GOT3 (cell line): Measurements from ENCODE around the gene XYLT2.

Source experiments
- DNase-seq: peaks from one replicate; lab custom pipeline; 2025; ENCODE audit warnings: mixed read lengths; lab: John Stamatoyannopoulos, UW

Gene XYLT2

DNA sequence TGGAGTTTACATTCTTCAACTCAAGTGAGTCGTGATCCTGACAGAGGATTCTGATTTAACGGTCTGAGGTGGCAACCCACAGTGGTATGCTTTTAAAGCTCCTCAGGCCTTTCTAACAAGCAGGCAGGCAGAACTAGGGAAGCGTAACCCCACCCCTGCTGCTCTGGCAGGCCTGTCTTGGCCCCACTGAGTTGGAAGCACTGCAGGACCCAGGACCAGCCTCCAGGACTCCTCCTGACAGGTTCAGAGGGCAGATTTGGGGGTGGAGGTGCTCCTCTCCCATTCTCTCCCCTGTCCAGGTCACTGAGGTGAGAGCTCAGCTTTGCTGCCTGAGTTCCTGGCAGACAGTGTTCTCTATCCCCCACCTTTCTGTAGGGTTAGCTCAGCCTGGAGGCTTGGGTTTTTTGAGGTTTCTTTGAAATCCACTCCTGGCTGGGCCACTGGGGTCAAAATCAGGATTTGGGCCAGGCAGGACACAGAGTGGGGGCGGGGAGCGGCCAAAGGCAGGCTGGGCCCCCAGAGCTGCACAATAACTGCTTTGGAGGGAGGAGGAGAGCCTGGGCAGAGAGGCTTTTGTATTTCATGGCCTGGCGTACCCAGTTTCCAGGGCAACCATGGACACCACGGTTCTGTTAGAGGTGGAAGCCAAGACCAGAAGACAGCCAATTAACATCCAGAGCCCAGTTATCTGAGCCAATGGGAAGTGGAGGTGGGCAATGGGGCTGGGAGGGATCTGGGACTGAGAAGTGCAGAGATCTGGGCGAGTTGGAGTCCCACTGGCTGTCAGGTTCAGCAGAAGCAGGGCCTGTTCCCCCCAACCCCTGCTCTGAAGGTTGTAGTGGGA lies 17.5 kb downstream of the XYLT2 start:
- no peak for DNase-seq

DNA sequence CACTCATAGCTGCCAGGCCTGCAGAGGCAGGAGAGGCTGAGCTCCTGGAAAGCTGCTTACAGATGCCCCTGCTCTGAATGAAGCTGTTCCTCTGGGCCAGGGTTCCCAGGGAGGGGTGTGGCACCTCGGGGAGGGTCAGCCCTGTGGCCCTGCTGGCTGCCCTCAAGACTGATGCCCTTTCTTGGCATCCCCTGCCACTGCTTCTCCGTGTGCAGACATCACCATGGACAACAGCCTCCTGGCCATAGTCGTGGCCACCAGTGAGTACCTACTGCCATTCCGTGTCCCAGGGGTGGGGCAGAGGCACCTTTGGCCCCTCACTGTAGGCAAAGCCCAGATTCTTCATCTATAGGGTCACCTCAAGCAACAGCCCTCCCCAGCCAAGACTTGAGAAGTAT lies 18.1 kb downstream of the XYLT2 start:
- no peak for DNase-seq

DNA sequence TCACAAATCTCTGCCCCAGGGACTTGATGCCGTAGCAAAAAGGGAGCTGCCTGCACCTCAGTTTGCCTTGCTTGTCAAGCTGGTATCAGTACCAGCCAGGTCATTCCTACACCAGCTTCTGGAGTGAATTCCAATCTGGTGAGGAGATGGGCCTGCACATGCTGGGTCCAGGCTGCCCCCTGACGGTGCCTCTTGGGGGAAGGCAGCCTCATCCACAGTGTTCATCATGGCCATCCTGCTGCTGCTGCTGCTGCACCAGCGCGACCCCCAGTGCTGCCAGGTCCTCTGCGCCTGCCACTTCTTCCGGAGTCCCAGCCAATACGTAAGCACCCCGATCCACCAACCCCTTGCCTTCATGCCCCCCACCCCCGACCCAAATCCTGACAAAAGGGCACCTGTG lies 18.8 kb downstream of the XYLT2 start:
- DNase-seq, result no peak

DNA sequence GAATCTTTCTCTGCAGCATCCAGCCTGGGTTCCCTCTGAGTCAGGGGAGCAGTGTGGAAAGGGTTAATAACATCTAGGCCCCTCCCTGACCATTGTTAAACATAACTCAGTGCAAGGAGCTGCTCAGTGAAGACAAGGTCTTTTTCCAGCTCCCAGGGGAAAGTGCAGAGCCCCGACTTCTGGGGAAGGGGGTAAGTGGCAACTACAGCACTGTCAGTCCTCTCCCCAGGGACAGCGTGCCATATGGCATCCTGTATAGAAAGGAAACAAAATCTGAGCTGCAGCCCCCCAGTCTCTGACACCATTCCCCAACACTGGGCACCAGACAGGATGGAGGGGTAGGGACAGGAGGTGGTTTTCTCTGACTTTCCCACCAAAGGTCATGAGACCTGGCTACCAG lies 19.2 kb downstream of the XYLT2 start:
- DNase-seq, result no peak

DNA sequence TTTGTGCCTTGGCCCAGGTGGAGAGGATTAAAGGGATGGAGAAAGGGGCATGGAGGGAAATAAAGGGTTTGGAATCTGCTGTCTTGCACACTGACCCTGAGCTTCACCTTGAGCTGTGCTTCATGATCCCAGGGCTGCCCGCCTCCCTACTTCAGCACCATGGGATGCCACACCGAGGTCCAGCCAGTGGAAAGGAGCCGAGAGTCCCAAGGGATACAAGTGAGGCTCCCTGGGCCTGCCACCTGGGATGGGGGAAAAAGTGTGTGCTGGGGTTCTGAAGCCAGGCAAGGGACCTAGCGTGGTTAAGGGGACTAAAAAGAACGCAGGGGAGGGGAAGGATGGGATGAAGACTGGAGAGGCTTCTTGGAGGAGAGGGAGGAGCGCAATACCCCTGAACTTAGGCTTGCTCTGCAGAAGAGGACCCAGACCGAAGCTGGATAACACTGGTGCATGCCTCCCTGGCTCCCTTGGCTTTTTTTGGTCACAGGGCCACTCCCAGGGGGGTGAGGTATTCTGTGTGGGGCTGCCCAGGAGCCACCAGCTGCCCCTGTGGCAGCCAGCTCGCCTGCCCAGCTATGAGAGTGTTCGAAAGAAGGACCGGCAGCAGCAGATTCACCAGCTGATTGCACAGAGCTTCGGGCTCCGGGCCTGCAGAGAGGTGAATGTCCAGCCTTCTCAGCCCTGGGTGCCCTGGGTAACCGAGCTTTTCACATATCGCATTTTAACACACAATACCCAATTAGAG lies 19.9 kb downstream of the XYLT2 start:
- no peak for DNase-seq

DNA sequence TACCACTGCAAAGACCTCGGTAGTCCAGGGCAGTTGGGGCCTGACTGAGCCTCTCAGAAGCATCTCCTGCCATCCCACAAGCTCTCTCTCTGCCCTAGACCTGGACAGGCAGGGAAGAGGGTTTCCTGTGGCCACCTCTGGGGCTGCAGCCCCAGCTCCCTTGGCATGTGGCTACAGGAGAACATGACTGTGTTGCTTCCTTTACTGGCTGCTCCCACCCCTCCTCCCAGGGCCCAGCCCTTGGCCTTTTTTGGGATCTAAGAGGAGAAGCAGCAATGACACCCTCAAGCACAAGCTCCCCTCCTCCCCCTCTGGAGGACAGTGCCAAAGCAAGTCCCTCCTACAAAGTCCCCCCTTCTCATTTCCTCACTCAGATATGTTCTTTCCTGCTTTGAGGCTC lies 21.5 kb downstream of the XYLT2 start:
- no peak for DNase-seq

DNA sequence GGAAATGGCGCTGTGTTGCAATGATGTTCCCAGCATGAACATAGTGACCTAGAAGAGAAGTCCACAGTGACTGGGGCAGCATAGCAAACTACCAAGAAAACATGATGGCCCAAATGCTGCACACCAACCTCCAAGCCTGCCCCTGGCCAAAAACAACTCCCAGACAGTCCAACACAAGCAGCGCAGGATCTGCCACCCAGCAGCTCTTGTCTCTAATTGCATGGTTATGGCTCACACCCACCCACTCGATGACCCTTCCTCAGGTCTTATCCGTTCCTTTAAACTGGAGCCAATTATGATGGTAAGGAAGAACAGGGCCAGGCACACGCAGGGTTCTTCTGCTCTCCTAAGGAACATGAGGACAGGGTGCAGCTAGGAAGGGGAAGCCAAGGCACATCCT lies 24.1 kb downstream of the XYLT2 start:
- DNase-seq, result no peak

DNA sequence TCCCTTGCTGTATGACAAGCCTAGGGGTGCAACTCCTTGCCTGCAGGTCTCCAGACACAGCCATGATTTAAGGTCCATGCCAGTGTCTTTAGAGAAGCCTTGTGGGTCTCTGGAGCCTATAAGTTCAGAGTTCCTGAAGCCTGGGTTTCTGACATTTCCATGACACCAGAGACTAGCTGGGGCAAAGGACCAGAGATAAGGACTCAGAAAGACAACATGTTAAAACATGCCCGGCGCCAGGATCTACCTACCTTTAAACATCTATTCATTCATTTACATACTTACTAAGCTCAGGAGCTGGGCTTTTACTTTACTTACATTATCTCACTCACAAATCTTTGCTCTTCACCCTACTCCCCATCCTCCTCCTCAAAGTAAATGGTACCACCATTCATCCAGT lies 25.6 kb downstream of the XYLT2 start:
- no peak for DNase-seq

DNA sequence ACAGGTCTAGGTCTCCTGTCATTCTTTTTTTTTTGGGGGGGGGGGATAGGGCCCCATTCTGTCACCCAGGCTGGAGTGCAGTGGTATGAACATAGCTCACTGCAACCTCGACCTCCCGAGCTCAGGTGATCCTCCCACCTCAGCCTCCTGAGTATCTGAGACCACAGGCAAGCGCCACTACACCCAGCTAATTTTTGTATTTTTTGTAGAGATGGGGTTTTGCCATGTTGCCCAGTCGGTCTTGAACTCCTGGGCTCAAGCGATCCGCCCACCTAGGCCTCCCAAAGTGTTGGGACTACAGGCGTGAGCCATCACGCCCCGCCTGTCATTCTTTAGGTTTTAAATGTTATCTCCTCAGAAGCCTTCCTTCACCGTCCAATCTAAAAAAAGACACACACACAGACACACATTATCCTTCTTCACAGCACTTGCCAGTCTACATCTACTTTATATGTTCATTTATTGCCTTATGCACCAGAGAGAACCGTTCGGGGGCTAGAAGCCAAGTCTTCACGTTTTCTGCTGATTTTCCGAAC lies 26.4 kb downstream of the XYLT2 start:
- DNase-seq, result no peak

DNA sequence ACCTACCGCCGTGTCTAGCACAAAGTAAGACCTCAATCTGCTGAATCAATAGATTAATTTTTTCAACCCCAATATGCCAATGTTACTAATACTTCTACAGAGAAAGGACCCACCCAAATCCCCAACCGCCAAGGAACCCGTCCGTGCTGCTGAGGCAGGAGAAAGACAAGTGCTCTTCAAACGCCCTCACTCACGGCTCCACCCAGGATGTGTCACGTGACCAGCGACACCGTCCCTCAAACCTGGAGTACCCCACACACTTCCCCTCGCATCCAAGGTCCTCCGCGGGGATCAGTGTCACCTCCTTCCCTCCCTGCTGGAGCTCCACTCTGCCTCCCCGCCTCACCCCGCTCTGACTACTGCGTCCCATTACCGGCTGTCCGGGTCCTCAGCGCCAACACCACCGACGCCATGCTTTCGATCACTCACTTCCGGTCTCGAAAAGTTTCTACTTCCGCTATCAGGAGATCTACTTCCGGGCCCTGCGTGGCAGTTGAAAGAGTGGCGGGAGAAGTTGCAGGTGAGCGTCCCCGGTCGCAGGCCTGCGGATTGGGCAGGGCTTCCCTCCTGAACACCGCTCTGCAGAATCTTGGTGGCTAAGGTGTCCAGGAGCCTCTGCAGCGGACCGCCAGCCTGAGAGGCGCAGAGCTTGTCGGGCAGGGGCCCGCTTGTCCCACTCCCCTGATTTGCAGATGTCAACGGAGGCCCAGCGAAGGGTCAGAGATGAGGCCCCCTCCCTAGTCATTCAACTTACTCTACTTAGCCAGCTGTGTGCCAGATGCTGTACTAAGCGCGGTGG lies 27.0 kb downstream of the XYLT2 start, which contains the start of the genes EME1 and MRPL27:
Gene EME1, plus strand, starts transcription at position 472 of the 799 bp plus-strand sequence. CDS start 1,980 bp downstream, outside the sequence.
Gene MRPL27, minus strand, starts transcription at position 427 of the 799 bp plus-strand sequence. Its CDS starts 14 bp downstream, at position 413.
- peak; percentile 84 for DNase-seq

DNA sequence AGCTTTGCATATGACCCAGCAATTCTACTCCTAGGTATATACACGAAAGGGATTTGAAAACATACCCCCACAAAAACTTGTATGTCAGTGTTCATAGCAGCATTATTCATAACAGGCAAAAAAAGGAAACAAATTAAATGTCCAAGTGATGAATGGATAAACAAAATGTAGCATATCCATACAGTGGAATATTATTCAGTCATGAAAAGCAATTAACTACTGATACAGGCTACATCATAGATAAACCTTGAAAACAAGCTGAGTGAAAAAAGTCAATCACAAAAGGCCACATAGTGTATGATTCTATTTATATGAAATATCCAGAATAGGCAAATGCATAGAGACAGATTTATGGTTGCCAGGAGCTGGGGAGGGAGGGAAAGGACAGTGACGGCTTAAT lies 27.8 kb downstream of the XYLT2 start:
- DNase-seq, result no peak

DNA sequence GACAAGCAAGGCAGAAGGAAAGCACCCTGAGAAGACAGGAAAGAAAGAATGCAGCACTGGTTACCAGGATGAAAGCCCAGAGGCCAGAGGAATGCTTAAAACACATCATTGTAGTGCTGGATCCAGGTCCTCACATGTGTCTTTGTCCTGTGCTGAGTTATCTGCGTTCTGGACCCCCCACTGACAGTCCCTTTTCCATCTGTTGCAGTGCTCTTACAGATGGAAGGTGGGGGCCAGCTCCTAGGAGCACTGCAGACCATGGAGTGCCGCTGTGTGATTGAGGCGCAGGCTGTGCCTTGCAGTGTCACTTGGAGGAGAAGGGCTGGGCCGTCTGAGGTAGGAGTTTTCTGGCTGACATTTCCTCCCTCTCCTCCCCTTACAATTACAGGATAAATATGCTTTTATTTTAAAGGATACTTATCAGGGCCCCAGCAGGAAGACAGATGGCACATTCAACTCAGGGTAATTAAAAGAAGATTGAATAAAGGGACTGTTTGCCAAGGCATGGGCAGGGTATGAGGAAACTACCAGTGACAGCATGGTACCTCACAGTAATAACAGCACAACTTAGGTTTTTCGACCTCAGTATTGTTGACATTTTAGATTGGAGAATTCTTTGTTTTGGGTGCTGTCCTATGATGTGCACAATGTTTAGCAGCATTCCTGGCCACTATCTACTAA lies 30.1 kb downstream of the XYLT2 start:
- no peak for DNase-seq

DNA sequence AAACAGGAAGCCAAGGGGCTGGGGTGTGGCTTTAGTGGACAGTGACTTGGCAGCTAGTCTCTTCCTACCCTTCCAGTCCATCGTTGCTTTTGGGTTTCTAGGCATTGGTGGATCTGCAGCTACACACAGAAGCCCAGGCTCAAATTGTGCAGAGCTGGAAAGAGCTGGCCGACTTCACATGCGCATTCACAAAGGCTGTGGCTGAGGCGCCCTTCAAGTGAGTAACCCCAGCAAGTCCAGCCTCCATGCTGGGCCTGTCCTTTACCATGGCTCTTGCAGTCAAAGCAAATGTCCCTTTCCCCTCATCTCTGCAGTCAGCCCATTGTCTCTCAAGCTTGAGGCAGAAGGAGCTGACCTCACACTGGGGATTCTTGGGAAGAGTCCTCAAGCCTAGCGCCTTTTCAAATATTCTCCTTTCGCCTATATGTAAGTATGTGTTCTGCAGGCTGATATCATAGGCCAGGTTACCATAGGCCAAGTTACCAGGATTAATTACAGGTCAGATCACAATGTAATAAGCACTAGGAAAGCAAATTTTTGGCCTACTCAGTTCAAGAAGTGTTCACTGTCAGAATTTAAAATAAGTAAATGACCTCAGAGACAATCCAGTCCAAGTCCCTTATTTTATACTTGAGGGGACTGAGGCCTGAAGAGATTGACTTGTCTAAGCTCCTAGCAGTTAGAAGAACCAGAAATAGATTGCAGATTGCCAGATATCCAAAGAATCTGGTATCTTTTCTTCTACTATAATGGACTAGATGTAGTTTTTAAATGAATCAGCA lies 33.6 kb downstream of the XYLT2 start:
- no peak for DNase-seq

DNA sequence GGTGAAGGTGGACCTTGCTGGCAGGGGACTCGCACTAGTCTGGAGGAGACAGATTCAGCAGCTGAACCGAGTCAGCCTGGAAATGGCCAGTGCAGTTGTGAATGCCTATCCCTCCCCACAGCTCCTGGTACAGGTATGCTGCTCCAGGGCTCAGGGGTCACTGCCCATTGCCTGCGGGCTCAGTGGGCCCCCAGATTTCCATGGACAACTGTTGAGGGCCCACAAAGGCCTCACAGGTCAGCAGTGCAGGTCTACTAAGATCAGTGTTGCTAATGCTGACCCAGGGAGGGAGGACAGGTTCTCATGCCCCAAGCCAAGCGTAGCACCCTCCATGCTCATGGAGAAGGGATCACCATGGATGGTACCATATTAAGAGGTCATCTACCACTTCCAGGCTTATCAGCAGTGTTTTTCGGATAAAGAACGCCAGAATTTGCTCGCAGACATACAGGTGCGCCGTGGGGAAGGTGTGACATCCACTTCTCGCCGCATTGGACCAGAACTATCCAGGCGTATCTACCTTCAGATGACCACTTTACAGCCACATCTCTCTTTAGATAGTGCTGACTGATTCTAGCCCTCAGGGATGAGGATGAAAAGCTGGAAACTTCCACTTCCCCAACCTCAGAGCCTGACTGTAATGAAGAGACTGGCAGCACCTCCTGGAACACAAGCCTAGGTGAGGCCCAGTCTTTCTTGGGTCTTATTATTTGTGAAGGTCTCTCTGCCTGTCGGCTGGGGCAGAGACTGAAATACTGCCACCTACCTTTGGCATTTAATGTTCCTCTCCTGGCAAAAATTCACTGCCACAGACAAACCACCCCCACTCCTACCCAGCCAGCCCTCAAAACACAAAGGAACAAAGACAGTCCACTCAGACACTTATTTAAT lies 34.7 kb downstream of the XYLT2 start:
- no peak for DNase-seq

DNA sequence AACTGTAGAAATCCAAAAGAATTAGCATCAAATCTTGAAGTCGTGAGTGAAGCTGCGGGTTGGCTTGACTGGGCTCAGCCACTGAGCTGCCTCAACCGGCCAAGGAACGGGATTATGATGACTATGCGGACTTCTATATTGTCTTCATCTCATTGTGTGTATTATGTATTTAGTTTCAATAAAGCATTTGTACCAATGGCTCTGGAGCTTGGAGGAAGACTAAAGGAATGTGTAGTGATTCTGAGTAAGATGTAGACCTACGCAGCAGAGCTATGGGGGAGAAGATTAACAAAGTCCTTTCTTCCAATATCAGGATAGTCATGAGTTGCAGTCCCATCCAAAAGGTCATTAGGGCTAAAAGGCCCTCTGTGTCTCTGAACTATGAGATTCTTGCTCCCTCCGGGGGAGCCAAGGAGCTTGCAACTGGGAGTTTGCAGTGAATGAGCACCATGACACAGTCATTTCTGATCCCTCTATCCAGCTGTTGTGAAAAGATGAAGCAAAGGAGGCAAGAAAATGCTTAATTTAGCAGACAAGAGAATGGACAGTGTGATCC lies 35.4 kb downstream of the XYLT2 start:
- DNase-seq, result no peak

DNA sequence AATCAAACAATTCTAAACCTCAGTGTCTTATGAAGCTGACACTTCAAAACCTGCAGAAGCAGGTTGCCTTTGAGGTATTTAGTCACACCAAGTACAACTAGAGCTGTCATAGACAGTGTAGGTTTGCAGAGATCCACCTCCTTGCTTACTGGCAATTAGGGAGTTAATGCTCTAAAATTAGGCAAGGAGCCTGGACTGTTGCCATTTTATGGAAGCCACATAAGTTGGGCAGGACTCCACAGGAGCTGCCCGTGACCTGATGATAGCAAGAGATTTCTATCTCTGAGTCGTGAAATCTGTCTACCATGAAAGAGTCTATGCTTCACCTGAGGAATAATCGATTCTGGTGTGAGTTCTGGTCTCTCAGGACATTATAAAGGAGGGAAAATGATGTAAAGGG lies 36.0 kb downstream of the XYLT2 start:
- DNase-seq, result no peak

DNA sequence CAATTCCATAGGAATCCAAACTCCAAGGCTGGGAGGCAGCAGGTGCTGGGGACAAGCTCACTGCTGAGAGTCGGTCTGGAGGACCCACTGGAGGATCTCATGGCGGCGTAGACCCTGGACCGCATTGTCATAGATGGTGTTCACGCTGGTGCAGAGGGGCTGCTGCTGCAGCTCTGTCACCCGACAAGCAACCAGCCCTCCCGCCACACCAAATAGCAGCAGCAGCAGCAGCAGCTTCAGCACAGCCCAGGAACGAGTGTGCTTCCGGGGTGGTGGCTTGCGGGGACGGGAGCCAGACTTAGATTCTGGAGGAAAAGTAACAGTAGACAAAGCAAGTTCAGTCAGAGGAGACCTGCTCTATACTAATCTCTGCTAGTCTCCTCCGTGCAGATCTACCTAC lies 37.0 kb downstream of the XYLT2 start:
- DNase-seq, result no peak

DNA sequence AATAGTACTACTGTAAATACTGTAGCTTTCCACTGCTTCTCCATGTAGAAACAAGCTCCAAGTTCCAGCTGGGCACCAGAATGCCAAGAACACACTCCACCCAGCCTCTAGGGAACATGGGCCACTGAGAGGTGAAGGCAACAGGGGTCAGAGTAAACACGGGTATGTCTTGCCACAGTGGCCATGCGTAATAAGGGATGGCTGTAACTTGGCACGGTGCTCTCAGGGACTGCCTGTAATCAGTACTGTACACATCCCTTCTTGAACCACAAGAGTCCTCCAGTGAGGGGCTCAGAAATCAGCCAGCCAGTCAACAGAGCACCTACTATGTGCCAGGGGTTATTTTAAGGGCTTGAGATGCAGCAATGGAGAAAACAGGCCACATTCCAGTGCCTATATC lies 40.6 kb downstream of the XYLT2 start:
- no peak for DNase-seq

DNA sequence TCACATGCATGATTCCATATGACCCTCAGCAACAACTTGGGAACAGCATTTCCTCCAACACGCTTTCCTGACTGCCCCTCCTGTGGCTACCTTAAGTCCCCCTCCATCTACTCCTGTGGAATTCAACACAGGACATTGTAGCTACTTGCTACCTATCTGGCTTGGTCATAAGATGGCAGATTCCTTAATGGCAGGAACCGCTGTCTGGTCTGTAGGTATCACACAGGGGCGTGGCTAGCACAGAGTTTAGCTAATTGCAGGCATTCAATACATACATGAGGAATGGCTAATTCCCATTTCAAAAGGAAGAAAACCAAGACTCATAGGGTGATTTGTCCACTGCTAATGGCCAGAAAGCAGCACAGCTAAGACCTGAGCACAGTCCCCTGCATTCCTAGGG lies 42.8 kb downstream of the XYLT2 start:
- no peak for DNase-seq
